Measurements from ENCODE around the gene DUOXA2. TPM values are rescaled to one million over a fixed set of nuclear protein-coding genes. Genes with fewer than 3 reads are reported as not detected.

DUOXA2 gene
- total RNA-seq, 2 experiments from 2014 or later = not detected

- H3K9me3 Mint-ChIP-seq = no peaks in the 10 kb centered on the region
- CTCF ChIA-PET = interaction anchor here (0.5 to 1.5 kb wide), 2 partner anchors 11 to 29 kb away, joined by 3 to 6 read pairs; no protein-coding TSS in a partner anchor
- no peaks in the 10 kb centered on the region for H3K36me3 Mint-ChIP-seq (ENCODE audit: low read depth)
- H3K27me3 Mint-ChIP-seq = peaks cover 51% of the 10 kb centered on the region
- no peak overlapping the region for H3K27ac Mint-ChIP-seq
- no peak overlapping the region for H3K4me3 Mint-ChIP-seq
- no peaks in the 10 kb centered on the region for H3K4me1 Mint-ChIP-seq
- POLR2A ChIA-PET = no interaction called here
- DNase-seq = no peak
Measured at GRCh38 chr15:45088801-45089711, 25.1 kb upstream of the DUOXA2 start.

GRCh38 chr15:45089712-45090373 is 24.3 kb upstream of the DUOXA2 start:
- peaks cover 48% of the 10 kb centered on the region for H3K27me3 Mint-ChIP-seq
- no peak overlapping the region for H3K4me3 Mint-ChIP-seq
- DNase-seq = no peak
- POLR2A ChIA-PET = no interaction called here
- H3K9me3 Mint-ChIP-seq = no peaks in the 10 kb centered on the region
- no peaks in the 10 kb centered on the region for H3K36me3 Mint-ChIP-seq (ENCODE audit: low read depth)
- H3K27ac Mint-ChIP-seq = no peak overlapping the region
- CTCF ChIA-PET = interaction anchor here (1.5 kb wide), 1 partner anchor 28 kb away, joined by 6 read pairs; no protein-coding TSS in a partner anchor
- H3K4me1 Mint-ChIP-seq = no peaks in the 10 kb centered on the region

GRCh38 chr15:45091161-45091560 is 23.0 kb upstream of the DUOXA2 start:
- H3K9me3 Mint-ChIP-seq = no peaks in the 10 kb centered on the region
- DNase-seq = no peak
- ChIA-PET POLR2A (no interaction called here), CTCF (no interaction called here)
- no peaks in the 10 kb centered on the region for H3K36me3 Mint-ChIP-seq (ENCODE audit: low read depth)
- no peaks in the 10 kb centered on the region for H3K4me1 Mint-ChIP-seq
- H3K4me3 Mint-ChIP-seq = no peak overlapping the region
- H3K27me3 Mint-ChIP-seq = peaks cover 43% of the 10 kb centered on the region
- no peak overlapping the region for H3K27ac Mint-ChIP-seq

- Mint-ChIP-seq H3K4me1 (no peaks in the 10 kb centered on the region), H3K27ac (no peak overlapping the region), H3K4me3 (no peak overlapping the region), H3K36me3 (ENCODE audit: low read depth) (no peaks in the 10 kb centered on the region), H3K27me3 (peaks cover 43% of the 10 kb centered on the region), H3K9me3 (no peaks in the 10 kb centered on the region)
- CTCF ChIA-PET = no interaction called here
- POLR2A ChIA-PET = no interaction called here
- DNase-seq = no peak
Measured at GRCh38 chr15:45091576-45091975, 22.6 kb upstream of the DUOXA2 start.

- no peaks in the 10 kb centered on the region for H3K4me1 Mint-ChIP-seq
- H3K36me3 Mint-ChIP-seq (ENCODE audit: low read depth) = no peaks in the 10 kb centered on the region
- no peak for DNase-seq
- H3K9me3 Mint-ChIP-seq = no peaks in the 10 kb centered on the region
- ChIA-PET CTCF (no interaction called here), POLR2A (no interaction called here)
- H3K27ac Mint-ChIP-seq = no peak overlapping the region
- peaks cover 31% of the 10 kb centered on the region for H3K27me3 Mint-ChIP-seq
- no peak overlapping the region for H3K4me3 Mint-ChIP-seq
Measured at GRCh38 chr15:45093013-45093412, 21.1 kb upstream of the DUOXA2 start.

GRCh38 chr15:45093622-45094357 is 20.3 kb upstream of the DUOXA2 start:
- no peak for DNase-seq
- Mint-ChIP-seq H3K27me3 (peaks cover 28% of the 10 kb centered on the region), H3K36me3 (ENCODE audit: low read depth) (no peaks in the 10 kb centered on the region), H3K4me1 (no peaks in the 10 kb centered on the region), H3K9me3 (no peaks in the 10 kb centered on the region), H3K4me3 (no peak overlapping the region), H3K27ac (no peak overlapping the region)
- ChIA-PET CTCF (no interaction called here), POLR2A (no interaction called here)

- H3K36me3 Mint-ChIP-seq (ENCODE audit: low read depth) = no peaks in the 10 kb centered on the region
- no peaks in the 10 kb centered on the region for H3K9me3 Mint-ChIP-seq
- no peak overlapping the region for H3K27ac Mint-ChIP-seq
- H3K27me3 Mint-ChIP-seq = peaks cover 26% of the 10 kb centered on the region
- POLR2A ChIA-PET = no interaction called here
- no peak for DNase-seq
- CTCF ChIA-PET = no interaction called here
- no peaks in the 10 kb centered on the region for H3K4me1 Mint-ChIP-seq
- H3K4me3 Mint-ChIP-seq = no peak overlapping the region
Measured at GRCh38 chr15:45094358-45094730, 19.8 kb upstream of the DUOXA2 start.

GRCh38 chr15:45095661-45096060 is 18.5 kb upstream of the DUOXA2 start:
- peaks cover 19% of the 10 kb centered on the region for H3K27me3 Mint-ChIP-seq
- CTCF ChIA-PET = no interaction called here

GRCh38 chr15:45097466-45097865 is 16.7 kb upstream of the DUOXA2 start:
- Mint-ChIP-seq H3K36me3 (ENCODE audit: low read depth) (no peaks in the 10 kb centered on the region), H3K4me3 (no peak overlapping the region), H3K9me3 (no peaks in the 10 kb centered on the region), H3K4me1 (no peaks in the 10 kb centered on the region), H3K27me3 (peaks cover 5% of the 10 kb centered on the region), H3K27ac (no peak overlapping the region)
- ChIA-PET POLR2A (no interaction called here), CTCF (interaction anchor here (0.8 kb wide), 1 partner anchor 21 kb away, joined by 3 read pairs; no protein-coding TSS in a partner anchor)
- DNase-seq = no peak

More at GRCh38 chr15:45095661-45096060, 18.5 kb upstream of the DUOXA2 start:
- Mint-ChIP-seq H3K27ac (no peak overlapping the region), H3K9me3 (no peaks in the 10 kb centered on the region), H3K4me1 (no peaks in the 10 kb centered on the region), H3K36me3 (ENCODE audit: low read depth) (no peaks in the 10 kb centered on the region), H3K4me3 (no peak overlapping the region)
- POLR2A ChIA-PET = no interaction called here
- no peak for DNase-seq

GRCh38 chr15:45099549-45100165 is 14.5 kb upstream of the DUOXA2 start:
- no peaks in the 10 kb centered on the region for H3K4me1 Mint-ChIP-seq
- no peaks in the 10 kb centered on the region for H3K9me3 Mint-ChIP-seq
- ChIA-PET CTCF (no interaction called here), POLR2A (no interaction called here)
- no peak overlapping the region for H3K4me3 Mint-ChIP-seq
- no peak overlapping the region for H3K27ac Mint-ChIP-seq
- no peaks in the 10 kb centered on the region for H3K36me3 Mint-ChIP-seq (ENCODE audit: low read depth)
- no peak for DNase-seq
- H3K27me3 Mint-ChIP-seq = peaks cover 6% of the 10 kb centered on the region

- CTCF ChIA-PET = interaction anchor here (0.7 to 3.2 kb wide), 2 partner anchors 12 to 17 kb away, joined by 3 to 9 read pairs; no protein-coding TSS in a partner anchor
- Mint-ChIP-seq H3K27ac (no peak overlapping the region), H3K4me3 (no peak overlapping the region), H3K27me3 (peaks cover 8% of the 10 kb centered on the region), H3K4me1 (no peaks in the 10 kb centered on the region), H3K36me3 (ENCODE audit: low read depth) (no peaks in the 10 kb centered on the region), H3K9me3 (no peaks in the 10 kb centered on the region)
- no peak for DNase-seq
- POLR2A ChIA-PET = no interaction called here
Measured at GRCh38 chr15:45100884-45101625, 13.1 kb upstream of the DUOXA2 start.

- peaks cover 8% of the 10 kb centered on the region for H3K27me3 Mint-ChIP-seq
- H3K27ac Mint-ChIP-seq = no peak overlapping the region
- CTCF ChIA-PET = interaction anchor here (3.2 kb wide), 1 partner anchor 17 kb away, joined by 9 read pairs; no protein-coding TSS in a partner anchor
- DNase-seq = no peak
- H3K9me3 Mint-ChIP-seq = no peaks in the 10 kb centered on the region
- no peak overlapping the region for H3K4me3 Mint-ChIP-seq
- no peaks in the 10 kb centered on the region for H3K4me1 Mint-ChIP-seq
- H3K36me3 Mint-ChIP-seq (ENCODE audit: low read depth) = no peaks in the 10 kb centered on the region
- POLR2A ChIA-PET = no interaction called here
Measured at GRCh38 chr15:45101749-45102148, 12.4 kb upstream of the DUOXA2 start.
